Cardiac ventricle fibroblast (primary cell): Measurements from ENCODE around the gene SNAP23. TPM values are rescaled to one million over a fixed set of nuclear protein-coding genes. Genes with fewer than 3 reads are reported as not detected.

Experiments used
- total RNA-seq: library from RNA; depleted of rRNA; stranded (reverse); fragments of >200 nt; gene quantifications from 2 replicates; pipeline ENCODE4 v1.2.3, GENCODE V29; 2015

Gene SNAP23
- total RNA-seq = 44.9 and 48.7 TPM in 2 replicates

DNA sequence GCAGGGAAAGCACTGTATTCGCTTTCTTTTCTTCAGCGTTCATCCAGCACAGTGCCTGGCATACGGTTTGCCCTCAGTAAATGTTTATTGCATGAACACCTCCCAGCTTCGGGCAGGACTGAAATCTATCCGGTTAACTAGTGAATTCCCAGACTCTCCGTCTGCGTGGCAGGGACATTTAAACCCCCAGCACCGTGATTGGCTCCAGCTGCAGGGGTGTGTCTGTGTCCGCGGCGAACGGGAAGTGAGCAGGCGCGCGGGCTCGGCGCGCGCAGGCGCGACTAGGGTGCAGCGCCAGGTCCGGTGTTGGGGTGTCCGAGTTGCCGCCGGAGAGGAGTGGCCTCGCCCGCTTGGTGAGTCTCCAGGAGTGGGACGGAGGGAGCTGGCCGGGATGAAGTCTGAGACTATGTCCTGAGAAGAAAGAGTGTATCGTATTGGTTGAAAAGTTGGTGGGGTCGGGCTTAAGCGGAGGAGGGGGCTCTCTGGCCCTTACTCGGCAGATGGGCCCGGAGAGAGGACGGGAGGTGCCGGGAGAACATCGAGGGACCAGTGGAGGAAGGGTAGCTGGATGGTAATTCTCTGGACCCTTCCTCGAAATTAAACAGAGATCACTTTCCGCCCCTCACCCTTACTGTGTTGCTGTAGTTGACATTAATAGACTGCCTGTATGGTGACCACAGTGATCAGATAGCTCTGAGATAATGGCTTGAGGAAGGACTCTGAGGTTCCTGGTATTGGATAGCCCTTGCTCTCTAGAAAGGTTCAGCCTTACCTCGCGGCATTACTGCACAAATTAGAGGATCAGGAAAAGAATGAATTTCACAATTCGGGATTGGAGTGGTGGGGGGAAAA is at the start of gene SNAP23:
TSS of gene SNAP23 (plus strand) at position 274 of the 852 bp plus-strand sequence. CDS start 16,213 bp downstream, outside the sequence.

DNA sequence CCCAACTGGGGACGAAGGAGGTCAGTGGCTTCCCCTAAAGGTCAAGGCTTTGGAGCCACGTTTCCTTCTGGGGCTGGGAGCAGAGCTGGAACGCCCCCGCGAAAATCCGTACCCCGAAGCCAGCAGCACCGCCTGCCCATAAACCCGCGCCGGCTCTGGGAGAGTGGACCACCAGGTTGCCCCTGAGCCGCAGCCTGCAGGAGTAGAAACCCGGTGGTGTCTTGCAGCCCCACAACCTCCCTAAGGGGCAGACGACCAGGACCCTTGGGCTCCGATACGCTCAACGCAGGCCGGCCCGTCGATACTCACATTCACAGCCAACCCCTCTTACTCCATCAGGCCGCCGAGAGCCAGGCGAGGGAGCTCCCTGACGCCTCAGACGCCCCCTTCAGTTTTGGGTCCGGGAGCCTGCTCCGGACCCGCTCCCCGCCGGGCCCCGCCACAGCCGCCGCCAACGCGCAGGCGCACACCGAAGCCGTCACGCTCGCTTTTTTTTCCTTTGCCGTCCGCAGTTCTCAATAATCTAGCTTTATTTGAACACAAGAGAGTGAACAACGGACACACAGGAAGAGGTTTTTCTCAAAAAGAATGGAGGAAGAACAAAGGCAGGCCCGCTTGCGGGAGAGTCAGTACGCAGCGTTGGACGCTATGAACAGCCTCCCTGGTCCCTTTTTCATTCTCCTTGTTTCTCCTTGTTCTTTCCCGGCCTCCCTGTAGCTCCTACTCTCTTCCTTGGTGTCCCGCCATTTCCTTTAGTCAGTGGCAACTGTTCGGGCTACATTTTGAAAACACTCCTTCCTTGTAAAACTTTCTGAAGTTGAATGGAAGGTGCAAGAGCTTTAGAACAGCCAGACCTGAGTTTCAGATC is 4.5 kb upstream of the SNAP23 start, which contains the start of gene ZNF106:
TSS of gene ZNF106 (minus strand) at position 471 of the 868 bp plus-strand sequence. CDS start 18,852 bp downstream, outside the sequence.

GRCh38 chr15:42548249-42549031 is 53.0 kb downstream of the SNAP23 start, which contains the start of the genes HAUS2 and LRRC57:
Gene HAUS2, plus strand, starts transcription at chr15:42548838. Its CDS starts 35 bp downstream, at chr15:42548873.
Gene LRRC57, minus strand, starts transcription at chr15:42548793. Its CDS starts 359 bp downstream, at chr15:42548434.

DNA sequence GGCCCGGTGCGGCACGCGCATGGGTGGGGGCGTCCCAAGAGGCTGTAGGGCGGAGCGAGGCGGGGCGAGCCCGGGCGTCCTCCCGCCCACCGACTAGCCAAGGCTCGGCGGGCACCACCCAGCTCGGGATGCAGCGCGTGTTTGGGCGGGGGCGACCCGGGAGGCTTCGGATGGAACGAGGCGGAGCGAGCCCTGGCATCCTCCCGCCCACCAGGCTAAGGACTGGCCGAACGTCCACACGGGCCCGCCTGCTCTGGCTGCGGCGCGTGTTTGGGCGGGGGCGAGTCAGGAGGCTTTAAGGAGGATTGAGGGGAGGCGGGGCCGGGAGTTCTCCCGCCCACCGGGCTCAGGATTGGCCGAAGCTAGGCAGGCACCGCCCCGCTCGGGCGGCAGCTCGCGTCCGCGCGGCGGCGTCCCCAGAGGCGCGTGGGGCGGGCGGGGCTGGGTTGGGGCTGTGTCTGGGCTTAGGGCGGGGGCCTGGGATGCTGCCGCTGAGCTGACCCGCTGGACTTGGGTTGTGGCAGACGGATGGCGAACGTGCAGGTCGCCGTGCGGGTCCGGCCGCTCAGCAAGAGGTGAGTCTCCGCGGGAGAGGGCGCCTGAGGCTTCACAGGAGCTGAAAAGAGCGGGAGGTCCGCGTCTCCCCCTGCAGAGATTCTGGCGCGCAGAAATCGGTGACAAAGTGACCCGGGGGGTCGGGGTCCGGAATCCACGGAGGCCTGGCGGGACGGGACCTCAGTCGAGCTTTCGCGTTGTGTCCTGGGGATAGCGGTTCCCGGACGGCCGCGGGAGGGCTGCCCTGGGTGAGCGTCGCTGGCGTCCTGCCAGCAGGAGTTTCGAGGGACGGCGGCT is 80.0 kb downstream of the SNAP23 start, which contains the start of gene STARD9:
TSS of gene STARD9 (plus strand) at position 419 of the 852 bp plus-strand sequence. CDS start at position 529, 110 bp downstream.

Other genes starting within 250 kb of the SNAP23 start
- gene GANC, start 222.4 kb upstream of the SNAP23 start, total RNA-seq = 10.1 and 11.5 TPM in 2 replicates
- 26.3 and 30.2 TPM in 2 replicates for gene TMEM87A, start 222.2 kb upstream of the SNAP23 start, total RNA-seq
- gene CAPN3, start 136.1 kb upstream of the SNAP23 start, total RNA-seq = 0.98 and 2.4 TPM in 2 replicates
- 42.9 and 44.3 TPM in 2 replicates for gene ZNF106, start 4.5 kb upstream of the SNAP23 start, total RNA-seq
- gene LRRC57, start 53.2 kb downstream of the SNAP23 start, total RNA-seq = 6.5 and 7.8 TPM in 2 replicates
- 8.7 and 26.6 TPM in 2 replicates for gene HAUS2, start 53.2 kb downstream of the SNAP23 start, total RNA-seq
- gene STARD9, start 80.0 kb downstream of the SNAP23 start, total RNA-seq = 1.8 and 2.4 TPM in 2 replicates
- 9.3 and 10.9 TPM in 2 replicates for gene CDAN1, start 241.5 kb downstream of the SNAP23 start, total RNA-seq